ENCODE data around the gene NINJ1.

Gene NINJ1, protein sequence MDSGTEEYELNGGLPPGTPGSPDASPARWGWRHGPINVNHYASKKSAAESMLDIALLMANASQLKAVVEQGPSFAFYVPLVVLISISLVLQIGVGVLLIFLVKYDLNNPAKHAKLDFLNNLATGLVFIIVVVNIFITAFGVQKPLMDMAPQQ

DNA sequence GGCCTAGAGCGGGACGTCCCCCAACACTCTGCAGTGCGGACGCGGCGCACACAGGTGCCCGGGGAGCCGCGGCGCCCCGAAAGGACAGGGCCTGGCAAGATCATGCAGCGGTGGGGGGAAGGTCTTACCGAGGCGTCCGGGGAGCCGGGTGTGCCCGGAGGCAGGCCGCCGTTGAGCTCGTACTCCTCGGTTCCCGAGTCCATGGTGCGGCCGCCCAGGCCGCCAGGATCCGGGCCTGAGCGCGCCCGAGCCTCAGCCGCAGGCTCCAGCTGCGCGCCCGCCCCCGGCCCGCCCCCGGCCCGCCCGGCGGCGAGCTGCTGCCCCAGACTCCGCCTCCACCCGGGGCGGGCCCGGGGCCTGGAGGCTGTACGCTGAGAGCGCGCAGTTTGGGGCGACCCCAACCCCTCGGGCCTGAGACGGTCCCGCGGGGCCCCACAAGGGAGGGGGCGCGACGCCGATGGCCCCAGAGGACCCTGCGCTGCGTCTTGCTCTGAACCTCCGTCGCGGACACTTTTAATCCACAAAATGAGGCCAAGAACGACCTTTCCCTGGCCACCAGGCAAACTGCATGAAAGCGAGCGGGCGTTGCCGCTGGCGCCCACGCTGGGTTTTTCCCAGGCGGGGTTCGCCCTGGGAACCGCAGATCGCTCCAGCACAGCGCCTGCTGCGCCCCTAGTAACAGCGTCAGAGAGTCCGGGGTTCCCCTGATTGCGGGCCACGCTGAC is at the start of gene NINJ1:
Gene NINJ1, minus strand, starts transcription at position 237 of the 725 bp plus-strand sequence. Its CDS starts 34 bp downstream, at position 203.
- DNase-seq, result peak; percentile 65
- no peaks in the 10 kb centered on the region for H3K27me3 ChIP-seq (ENCODE audit: insufficient read depth, low read depth, severe bottlenecking)
- H3K4me3 ChIP-seq (ENCODE audit: low read depth, low read length), result peak within 1 kb of the TSS; percentile 81
- TF ChIP-seq, protein P1, sequence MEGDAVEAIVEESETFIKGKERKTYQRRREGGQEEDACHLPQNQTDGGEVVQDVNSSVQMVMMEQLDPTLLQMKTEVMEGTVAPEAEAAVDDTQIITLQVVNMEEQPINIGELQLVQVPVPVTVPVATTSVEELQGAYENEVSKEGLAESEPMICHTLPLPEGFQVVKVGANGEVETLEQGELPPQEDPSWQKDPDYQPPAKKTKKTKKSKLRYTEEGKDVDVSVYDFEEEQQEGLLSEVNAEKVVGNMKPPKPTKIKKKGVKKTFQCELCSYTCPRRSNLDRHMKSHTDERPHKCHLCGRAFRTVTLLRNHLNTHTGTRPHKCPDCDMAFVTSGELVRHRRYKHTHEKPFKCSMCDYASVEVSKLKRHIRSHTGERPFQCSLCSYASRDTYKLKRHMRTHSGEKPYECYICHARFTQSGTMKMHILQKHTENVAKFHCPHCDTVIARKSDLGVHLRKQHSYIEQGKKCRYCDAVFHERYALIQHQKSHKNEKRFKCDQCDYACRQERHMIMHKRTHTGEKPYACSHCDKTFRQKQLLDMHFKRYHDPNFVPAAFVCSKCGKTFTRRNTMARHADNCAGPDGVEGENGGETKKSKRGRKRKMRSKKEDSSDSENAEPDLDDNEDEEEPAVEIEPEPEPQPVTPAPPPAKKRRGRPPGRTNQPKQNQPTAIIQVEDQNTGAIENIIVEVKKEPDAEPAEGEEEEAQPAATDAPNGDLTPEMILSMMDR (IDR thresholded peaks at IDR 0.05; ENCODE audit: low read depth, low read length), result no peak
- H3K27ac ChIP-seq, result peak within 1 kb of the TSS; percentile 78
- H3K36me3 ChIP-seq, result no peaks in the 10 kb centered on the region
- H3K9me3 ChIP-seq (ENCODE audit: severe bottlenecking), result peaks cover 3% of the 10 kb centered on the region

DNA sequence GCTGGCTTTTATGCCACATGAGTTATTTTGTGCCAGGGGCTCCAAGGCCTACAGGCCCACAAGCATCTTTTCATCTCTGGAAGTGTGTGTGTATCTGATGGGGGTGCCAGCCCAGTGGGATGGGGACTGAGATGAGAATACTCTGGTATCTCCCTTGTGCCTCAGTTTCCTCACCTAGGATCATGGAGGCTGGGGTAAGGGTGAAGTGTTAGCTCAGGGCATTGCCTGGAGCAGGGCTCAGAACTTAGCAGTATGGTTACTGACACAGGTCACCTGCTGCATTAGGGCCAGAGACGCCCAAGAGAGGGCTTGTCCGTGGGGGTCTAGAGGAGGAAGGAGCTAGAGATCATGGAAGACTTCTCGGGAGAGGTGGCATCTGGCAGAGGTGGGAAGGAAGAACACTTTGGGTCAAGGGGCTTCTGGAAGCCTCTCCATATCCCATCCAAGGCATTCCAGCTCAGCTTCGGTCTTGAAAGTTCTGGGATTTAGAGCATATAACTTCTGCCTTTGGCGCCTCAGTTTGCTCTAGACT is 49.1 kb upstream of the NINJ1 start:
- peaks cover 8% of the 10 kb centered on the region; the same call in 1 of the 2 replicates for H3K36me3 ChIP-seq
- no peaks in the 10 kb centered on the region for H3K27me3 ChIP-seq (ENCODE audit: insufficient read depth, low read depth, severe bottlenecking)
- peak overlapping the region; percentile 37; the same call in 1 of the 2 replicates for H3K4me3 ChIP-seq (ENCODE audit: low read depth, low read length)
- H3K9me3 ChIP-seq (ENCODE audit: severe bottlenecking), result no peaks in the 10 kb centered on the region
- H3K27ac ChIP-seq, result no peak overlapping the region
- TF ChIP-seq, protein P1 (IDR thresholded peaks at IDR 0.05; ENCODE audit: low read depth, low read length), result no peak
- DNase-seq, result no peak

DNA sequence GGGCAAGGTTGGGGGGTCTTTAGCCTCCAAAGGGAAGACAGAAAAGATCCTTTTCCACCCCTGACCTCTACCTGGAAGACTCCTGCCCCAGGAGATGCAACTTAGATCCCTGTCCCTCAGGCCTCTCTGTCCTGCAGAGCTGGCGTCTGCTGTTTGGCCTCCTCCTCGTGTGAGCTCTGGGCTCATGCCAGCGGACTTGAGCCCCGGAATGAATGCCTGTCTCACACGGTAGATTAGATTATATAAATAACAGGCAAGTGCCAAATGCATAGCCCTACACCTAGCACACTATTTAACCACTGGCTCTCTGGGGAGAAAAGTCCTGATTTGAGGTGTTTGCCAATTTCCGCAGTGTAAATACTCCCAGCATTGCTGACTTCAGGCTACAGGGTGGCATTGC is 48.5 kb upstream of the NINJ1 start:
- Histone ChIP-seq H3K4me3 (ENCODE audit: low read depth, low read length) (no peak overlapping the region), H3K27me3 (ENCODE audit: insufficient read depth, low read depth, severe bottlenecking) (no peaks in the 10 kb centered on the region), H3K36me3 (peaks cover 8% of the 10 kb centered on the region; the same call in 1 of the 2 replicates), H3K9me3 (ENCODE audit: severe bottlenecking) (no peaks in the 10 kb centered on the region), H3K27ac (no peak overlapping the region)
- TF ChIP-seq, protein P1 (IDR thresholded peaks at IDR 0.05; ENCODE audit: low read depth, low read length), result no peak
- no peak for DNase-seq

DNA sequence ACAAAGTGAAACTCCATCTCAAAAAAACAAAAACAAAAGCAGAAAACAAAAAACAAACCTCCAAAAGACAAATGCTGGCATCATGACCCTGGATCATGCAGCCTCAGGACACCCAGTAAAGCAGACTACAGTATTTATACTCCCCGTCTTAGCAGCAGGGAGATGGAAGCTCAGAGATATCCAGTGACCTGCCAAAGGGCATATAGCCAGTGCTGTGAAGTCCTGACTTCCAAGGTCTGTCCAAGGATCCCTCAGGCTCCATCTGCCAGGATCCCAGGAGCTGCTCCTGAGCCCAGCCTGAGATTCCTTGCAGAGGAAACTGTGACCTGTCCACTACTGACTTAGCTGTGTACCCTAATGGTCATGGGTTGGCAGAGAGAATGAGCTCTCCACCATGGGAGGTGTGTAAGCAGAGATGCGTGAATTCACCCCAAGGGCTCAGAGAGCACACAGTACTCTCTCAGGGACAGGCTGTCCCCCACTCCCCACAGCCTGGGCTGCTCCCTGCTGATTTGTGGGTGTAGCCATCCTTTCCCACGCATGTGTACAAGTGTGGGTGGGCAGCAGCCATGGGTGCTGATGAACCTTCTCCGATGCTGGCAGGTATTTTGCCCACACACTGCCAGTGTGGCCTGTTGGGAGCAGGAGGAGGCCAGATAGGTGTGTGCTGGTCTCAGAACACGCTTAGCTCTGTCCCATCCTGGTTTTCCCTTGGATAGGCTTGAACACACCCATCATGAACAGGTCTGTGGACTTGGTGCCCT is 47.8 kb upstream of the NINJ1 start:
- TF ChIP-seq, protein P1 (IDR thresholded peaks at IDR 0.05; ENCODE audit: low read depth, low read length), result no peak
- Histone ChIP-seq H3K27ac (no peak overlapping the region), H3K4me3 (ENCODE audit: low read depth, low read length) (no peak overlapping the region), H3K36me3 (peaks cover 8% of the 10 kb centered on the region; the same call in 1 of the 2 replicates), H3K9me3 (ENCODE audit: severe bottlenecking) (no peaks in the 10 kb centered on the region), H3K27me3 (ENCODE audit: insufficient read depth, low read depth, severe bottlenecking) (no peaks in the 10 kb centered on the region)
- DNase-seq, result no peak

DNA sequence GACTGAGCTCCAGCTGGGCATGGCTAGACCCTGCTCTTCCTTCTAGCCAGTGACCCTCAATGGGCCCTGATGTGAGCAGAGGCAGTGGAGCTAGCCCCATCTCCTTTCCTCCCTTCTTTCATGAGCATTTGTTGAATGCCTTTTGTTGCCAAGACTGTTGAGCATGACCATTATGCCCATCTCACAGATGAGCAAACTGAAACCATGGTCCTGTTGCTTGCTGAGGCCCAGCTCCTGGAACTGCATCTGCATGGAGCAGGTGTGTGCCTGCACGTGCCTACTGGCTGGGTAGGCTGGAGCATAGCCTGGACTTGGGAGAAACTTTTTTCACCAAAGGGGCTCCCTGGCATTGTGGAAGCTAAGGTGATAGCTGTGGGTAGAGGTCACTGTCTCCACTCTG is 46.9 kb upstream of the NINJ1 start:
- DNase-seq, result no peak
- no peaks in the 10 kb centered on the region for H3K9me3 ChIP-seq (ENCODE audit: severe bottlenecking)
- no peak overlapping the region for H3K4me3 ChIP-seq (ENCODE audit: low read depth, low read length)
- 0 out of 2 replicates have a peak, but pooled peaks cover 5% of the 10 kb centered on the region for H3K36me3 ChIP-seq
- TF ChIP-seq, protein P1 (IDR thresholded peaks at IDR 0.05; ENCODE audit: low read depth, low read length), result no peak
- no peaks in the 10 kb centered on the region for H3K27me3 ChIP-seq (ENCODE audit: insufficient read depth, low read depth, severe bottlenecking)
- H3K27ac ChIP-seq, result no peak overlapping the region
